Right lobe of liver (tissue), 4 donors: ENCODE measurements around the gene UBAC2.

ENCODE experiments used
- POLR2A ChIP-seq: fragments of 450-650 bp; IDR thresholded peaks from one replicate; pipeline ENCODE4 v1.6.1; 2017; ENCODE audit warnings: antibody characterized with exemption, mild to moderate bottlenecking
- TF ChIP-seq, protein P1 (sequence below), 4 donors: fragments of 200-600 bp in 3 of 4; fragments of 450-650 bp in 1 of 4; IDR thresholded peaks; one replicate each; pipeline versions ENCODE4 v1.5.1 to v1.8.0; 2016 to 2022; ENCODE audit warnings: antibody characterized with exemption in 4 of 4, mild to moderate bottlenecking in 2 of 4
- donor health status: DM: no; HTN: no; CAD: no.
- donor health status: DM: no; HTN: no; CAD: no.
- donor health status: DM: no; HTN: yes; CAD: no.

GRCh38 chr13:99158846-99159245 lies 41.8 kb upstream of the UBAC2 start:
- TF ChIP-seq, protein P1, sequence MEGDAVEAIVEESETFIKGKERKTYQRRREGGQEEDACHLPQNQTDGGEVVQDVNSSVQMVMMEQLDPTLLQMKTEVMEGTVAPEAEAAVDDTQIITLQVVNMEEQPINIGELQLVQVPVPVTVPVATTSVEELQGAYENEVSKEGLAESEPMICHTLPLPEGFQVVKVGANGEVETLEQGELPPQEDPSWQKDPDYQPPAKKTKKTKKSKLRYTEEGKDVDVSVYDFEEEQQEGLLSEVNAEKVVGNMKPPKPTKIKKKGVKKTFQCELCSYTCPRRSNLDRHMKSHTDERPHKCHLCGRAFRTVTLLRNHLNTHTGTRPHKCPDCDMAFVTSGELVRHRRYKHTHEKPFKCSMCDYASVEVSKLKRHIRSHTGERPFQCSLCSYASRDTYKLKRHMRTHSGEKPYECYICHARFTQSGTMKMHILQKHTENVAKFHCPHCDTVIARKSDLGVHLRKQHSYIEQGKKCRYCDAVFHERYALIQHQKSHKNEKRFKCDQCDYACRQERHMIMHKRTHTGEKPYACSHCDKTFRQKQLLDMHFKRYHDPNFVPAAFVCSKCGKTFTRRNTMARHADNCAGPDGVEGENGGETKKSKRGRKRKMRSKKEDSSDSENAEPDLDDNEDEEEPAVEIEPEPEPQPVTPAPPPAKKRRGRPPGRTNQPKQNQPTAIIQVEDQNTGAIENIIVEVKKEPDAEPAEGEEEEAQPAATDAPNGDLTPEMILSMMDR (IDR thresholded peaks at IDR 0.05) = no peak
- no peak for TF ChIP-seq POLR2A
